Measurements from ENCODE around the gene VWA3B.
"Not testable (repeated sequence)": the region's sequence is repeated elsewhere in the genome, so short reads cannot be mapped to it uniquely, and the experiment has no call there.

VWA3B gene

DNA sequence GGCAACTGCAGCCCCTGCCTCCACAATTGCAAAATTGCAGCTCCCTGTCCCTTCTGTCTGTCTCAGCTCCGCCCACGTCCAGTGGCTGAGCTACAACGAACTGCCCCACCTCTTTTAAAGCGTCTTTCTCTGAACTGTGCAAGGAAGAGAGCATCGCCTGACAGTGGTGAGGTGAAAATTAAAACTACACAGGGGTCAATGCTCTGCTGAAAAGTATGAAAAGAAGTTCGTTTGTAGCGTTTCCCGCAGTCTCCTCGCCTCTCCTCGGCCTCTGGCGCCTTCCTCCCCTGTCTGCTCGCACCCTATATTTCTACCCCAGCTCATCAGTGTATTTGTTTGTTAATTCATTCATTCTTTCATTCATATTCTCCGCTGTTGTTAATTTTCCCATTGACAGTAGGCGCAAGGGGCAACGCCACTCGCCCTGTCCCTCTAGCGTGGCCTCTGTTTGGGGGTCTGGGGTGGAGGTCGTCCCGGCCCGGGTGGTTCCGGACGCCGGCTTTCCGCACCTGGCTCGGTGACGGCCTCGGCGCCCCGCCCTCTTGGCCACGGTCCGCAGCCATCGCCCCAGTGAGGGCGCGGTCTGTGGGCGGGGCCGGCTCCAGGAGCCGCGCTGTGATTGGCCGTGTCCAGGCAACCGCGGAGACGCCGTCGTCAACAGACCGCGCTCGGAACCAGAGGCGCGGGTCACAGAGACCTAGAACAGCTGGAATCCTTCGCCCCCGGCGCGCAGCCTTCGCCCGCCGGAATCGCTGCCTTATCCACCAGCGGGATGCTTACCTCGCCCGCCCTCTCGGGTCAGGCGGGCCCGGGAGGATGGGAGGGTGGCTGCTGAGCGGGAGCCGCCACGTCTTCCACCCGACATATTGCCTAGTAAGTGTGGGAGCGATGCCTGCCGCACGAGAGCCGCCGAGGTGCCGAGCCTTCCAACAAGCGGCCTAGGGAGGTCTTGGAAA, at the start of gene VWA3B:
VWA3B (plus strand) TSS at position 677 of the 956 bp plus-strand sequence. CDS start 5,926 bp downstream, outside the sequence.
- peak; percentile 22 for DNase-seq (ENCODE audit: low read depth)

DNA sequence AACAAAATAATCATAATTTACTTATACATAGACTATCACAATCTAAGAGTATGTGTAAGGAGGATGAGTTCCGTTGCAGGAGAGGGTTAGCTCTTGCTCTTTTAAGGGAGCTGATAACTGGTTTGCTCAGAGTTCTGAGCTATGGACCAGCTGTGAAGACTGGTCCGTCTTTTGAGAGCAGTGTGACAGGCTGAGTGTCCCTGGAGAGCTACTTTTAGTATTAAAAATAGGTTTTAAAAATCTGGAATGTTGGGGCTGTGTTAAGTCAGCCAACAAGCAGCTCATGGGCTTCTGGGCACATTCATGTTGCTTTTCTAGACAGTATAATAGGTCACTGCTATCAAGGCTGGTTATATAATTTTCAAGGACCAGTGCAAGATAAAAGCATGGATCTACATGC, 49.8 kb upstream of the VWA3B start:
- DNase-seq (ENCODE audit: low read depth): no peak

DNA sequence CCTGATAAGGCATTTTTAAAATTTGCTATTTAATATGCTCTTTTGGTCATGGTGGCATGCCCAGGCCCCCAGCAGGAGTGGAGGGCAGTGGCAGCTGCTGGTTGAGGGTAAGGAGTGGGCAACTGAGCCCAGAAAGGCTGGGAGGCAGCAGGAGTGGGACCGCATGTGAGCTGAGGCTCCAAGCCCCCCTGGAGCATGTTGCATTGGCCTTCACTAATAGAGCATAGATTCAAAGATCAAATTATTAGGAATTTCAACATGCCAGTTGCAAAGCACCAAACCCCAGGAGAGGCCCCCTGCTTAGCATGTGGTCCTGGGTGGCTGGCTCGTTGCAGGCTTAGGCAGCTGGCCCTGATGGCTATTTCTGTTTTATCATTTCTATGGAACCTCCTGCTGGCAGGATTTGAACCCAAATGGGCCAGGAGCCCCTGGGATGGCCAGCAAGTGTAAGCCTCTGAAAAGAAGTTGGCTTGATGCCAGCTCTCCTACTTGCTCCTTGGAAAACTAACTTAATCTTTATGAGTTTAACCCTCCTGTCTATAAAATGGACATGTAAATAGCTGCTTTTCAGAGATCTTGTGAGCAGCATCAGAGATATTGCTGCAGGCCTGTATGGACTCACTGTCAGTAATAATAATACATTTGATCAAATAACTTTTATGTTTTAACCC, 49.2 kb upstream of the VWA3B start:
- no peak for DNase-seq (ENCODE audit: low read depth)

DNA sequence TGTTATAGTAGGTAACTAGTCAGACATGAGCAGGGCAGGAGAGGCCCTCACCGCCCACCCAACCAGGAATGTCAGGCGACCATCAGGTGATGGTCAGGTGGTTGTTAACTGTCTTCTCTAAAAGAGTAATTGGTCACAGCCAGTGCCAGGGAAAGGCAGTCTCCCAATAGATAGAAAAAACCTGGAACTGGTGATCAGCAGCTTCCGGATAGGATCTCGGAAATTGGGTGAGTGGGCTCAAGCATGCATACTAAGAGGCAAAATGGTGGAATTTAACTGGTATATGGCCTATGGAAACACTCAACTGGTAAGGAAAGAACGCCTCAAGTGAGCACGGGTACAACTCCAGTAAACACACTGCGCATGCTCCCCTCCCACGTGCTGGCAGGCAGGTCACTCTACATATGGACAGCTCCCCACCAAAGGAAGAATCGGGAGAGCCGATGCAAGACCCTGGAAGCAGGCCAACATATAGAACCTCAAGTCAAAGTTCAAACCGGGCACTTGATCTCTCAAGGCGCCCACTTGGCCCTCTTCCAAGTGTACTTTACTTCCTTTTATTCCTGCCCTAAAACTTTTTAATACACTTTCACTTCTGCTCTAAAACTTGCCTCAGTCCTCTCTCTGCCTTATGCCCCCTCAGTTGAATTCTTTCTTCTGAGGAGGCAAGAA, 47.7 kb upstream of the VWA3B start:
- DNase-seq (ENCODE audit: low read depth): no peak

GRCh38 chr2:98040331-98040939, 46.5 kb upstream of the VWA3B start:
- DNase-seq (ENCODE audit: low read depth): no peak

GRCh38 chr2:98043101-98043500, 43.9 kb upstream of the VWA3B start:
- DNase-seq (ENCODE audit: low read depth): no peak

DNA sequence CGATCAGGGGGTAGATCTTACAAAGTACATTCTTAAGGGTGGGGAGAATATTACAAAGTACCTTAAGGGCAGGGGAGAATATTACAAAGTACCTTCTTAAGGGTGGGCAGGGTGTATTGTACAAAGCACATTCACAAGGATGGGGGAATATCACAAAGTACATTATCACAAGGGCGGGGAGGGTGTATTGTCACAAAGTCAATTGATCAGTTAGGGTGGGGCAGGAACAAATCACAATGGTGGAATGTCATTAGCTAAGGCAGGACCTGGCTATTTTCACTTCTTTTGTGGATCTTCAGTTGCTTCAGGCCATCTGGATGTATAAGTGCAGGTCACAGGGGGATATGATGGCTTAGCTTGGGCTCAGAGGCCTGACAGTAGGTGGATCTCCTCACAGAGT, 42.2 kb upstream of the VWA3B start:
- DNase-seq (ENCODE audit: low read depth): not testable (repeated sequence)

- DNase-seq (ENCODE audit: low read depth): no peak
Measured at GRCh38 chr2:98050070-98050469, 36.9 kb upstream of the VWA3B start.

DNA sequence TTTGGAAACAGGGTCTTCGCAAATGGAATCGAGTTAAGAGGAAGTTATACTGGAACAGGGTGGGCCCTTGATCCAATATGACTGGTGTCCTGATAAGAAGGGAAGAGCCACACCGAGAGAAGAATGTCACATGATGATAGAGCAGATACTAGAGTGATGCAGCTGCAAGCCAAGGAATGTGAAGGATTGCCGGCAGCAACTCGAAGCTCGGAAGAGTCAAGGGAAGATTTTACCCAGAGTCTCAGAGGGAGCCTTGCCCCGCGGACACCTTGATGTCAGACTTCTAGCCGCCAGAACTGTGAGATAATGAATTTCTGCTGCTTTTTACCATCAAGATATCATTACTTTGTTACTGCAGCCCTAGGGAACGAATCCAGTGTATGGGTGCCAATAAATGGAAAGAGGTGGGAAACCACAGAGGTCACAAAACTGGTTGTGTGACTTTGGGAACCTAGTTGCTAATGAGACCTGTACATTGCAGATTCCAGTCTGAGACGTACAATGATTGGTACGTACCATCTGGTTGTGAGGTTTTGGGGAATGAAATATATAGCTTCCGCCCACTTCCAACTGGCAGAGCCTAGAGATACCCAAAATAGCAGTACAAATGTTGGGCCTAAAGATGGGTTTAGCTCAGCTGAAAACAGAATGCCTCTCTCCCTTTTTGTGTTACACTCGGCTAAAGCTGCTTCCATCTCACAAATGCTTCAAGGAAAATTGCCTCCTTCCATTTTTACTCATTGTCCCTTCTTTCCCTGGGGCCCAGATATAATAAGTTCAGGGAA, 28.6 kb upstream of the VWA3B start:
- DNase-seq (ENCODE audit: low read depth): no peak

DNA sequence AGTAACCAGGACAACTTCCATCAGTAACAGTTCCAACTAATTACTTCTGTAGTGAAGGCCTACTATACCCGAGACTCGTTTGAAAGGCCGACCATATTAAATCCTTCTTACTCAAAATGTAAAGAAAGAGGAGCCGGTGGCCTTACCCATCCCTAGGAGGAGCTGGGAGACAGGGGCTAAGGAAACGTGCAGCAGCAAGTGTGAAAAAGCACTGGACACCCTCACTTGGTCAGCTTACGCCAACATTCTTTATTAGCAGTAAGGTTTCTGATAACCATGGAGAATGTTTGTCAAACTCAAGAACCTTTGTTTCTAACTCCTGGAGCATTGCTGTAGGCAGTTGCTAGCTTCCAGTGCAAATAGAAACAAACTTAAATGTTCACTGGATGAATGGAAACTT, 26.7 kb upstream of the VWA3B start:
- DNase-seq (ENCODE audit: low read depth): no peak

DNA sequence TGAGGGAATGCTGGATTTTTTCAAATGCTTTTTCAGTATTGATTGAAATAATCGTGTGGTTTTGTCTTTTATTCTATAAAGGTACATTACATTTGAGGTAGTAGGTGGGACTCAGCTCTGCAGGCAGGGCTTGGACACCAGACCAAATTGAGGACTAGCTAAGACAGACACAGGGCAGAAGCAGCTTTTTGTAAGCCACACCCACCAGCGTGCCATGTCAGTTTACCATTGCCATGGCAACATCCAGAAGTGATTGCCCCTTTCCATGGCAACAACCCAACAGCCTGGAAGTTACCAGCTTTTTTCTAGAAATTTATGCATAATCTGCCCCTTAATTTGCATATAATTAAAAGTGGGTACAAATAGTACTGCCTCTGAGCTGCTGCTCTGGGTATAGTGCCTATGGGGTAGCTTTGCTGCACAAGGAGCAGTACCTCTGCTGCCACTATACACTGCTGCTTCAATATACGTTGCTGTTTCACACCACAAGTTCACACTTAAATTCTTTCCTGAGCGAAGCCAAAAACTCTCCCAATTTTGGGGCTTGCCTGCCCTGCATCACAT, 23.6 kb upstream of the VWA3B start:
- DNase-seq (ENCODE audit: low read depth): no peak

- DNase-seq (ENCODE audit: low read depth): no peak
Measured at GRCh38 chr2:98065808-98066207, 21.2 kb upstream of the VWA3B start.

- no peak for DNase-seq (ENCODE audit: low read depth)
Measured at GRCh38 chr2:98067160-98067559, 19.8 kb upstream of the VWA3B start.

DNA sequence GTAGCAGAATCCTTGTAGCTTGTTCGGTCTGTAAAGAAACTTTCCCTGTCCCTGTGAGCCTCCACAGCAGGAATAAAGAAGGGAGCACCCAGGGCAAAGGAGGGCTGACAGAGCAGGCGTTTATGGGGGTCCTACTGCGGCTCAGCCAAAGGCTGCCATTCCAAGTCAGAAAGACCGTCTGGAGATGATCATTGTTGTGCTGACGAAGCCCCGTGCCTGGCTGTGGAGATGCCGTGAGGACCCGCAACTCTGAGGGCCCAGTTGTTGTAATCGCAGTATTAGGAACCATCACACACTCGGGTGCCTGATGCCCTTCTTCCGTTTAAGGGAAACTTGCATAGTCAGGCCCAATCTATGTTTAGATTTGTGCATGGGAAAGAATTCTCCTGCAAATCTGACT, 16.9 kb upstream of the VWA3B start:
- DNase-seq (ENCODE audit: low read depth): no peak

DNA sequence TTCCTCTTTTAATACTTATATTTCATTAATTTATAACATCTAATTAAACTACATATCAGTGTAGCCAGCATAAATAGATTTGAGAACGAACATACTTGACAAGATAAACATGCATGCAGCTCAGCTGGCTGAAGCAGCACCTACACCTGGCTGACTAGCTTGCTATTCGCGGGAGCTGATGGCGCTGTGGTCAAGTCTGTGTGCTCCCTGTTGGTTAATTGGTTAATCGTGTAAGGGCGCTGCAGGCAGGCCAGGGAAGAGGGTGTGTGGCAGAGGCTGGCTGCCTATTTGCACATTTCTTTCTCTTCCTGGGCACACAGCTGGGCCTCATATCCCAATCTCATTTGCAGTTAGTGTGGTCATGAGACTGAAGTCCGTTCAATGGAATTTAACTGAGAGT, 14.5 kb upstream of the VWA3B start:
- DNase-seq (ENCODE audit: low read depth): no peak

DNA sequence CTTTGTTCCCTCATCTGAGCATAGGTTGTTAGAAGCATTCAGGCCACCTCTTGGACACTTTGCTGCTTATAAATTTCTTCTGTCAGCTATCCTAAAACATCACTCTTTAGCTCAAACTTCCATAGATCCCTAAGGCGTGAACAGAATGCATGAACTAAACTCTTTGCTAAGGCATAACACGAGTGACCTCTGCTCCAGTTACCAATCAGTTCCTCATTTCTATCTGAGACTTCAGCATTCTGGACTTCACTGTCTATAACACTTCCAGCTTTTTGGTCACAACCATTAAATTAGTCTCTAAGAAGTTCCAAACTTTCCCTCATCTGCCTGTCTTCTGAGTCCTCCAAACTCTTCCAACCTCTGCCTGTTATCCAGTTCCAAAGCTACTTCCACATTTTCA, 8.3 kb upstream of the VWA3B start:
- no peak for DNase-seq (ENCODE audit: low read depth)

DNA sequence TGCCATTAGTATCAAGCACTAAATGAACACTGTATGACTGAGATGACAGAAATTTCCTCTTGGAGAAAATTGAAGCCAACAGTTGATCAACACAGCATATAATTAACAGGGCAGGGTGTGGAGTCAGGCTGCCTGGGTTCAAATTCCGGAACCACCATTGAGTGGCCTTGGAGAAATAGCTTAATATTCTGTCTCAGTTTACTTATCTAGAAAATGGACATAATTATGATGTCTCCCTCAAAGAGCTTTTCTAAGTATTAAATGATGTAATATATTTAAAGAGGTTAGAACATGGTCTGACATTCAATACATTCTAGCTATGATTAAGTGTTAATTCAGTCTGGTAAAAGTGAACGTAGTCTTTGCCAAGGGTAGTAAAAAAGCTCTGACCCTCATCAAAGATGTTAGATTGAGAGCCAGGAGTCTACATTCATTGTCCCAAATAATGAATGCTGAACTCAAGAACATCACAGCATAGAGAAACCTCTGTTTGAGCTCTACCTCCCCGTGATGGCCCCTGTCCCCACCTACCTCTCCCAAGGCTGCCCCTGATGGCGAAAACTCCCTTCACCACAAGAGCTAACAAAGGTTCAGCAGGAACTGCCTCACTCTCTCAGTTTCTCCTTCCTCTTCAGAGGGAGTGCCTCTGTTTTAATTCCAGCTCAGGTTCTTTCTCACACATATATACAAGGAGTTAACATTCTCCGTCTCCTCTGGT, 2.7 kb upstream of the VWA3B start:
- no peak for DNase-seq (ENCODE audit: low read depth)

DNA sequence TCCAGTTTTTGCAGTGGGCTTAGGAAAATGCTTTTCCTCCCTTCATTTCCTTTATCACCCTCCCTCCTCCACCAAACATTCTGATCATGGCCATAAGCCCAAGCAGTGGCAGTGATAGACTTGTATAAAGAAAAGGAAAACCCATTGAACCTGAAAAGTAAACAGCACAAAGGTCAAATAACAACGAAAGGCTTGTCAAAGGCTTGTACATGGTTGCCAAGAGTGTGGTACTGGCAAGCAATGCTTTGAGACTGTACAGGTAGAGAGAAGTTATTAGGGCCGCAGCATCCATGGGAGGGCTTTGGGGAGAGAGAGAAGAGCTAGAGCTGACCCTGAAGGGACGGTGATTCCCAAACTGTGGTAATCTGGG, 2.1 kb upstream of the VWA3B start:
- no peak for DNase-seq (ENCODE audit: low read depth)

GRCh38 chr2:98085649-98086048, 1.3 kb upstream of the VWA3B start:
- no peak for DNase-seq (ENCODE audit: low read depth)

DNA sequence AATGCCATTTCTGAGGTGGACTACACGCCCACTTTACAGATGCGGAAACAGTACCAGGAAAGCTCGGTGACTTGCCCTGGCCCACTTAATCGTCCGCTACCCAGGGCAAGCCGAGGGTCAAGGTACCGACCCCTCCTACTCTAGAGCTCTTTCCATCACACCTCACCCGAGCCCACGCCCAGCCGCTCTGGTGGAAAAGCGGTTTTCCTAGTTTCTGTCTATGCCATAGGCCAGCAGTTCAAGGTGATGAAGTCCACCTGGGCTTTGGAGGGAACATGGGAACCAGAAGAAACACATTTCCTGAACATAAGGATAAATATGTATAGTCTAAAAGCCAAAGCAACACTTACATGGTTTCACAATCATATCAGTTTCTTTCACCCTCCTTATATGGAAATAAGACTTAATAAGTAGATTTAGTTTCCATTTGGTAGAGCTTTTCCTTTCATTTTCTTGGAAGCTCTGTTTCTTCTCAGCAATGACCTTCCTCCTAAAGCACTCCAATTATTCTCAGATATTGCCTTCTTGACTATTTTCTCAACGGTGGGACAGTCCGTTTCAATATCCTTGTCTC, 567 bp downstream of the VWA3B start:
- peak; percentile 12 for DNase-seq (ENCODE audit: low read depth)
